G401.6 (cell line): ENCODE data around the gene COMMD3.
A peak's percentile ranks its signal among the peaks of the same experiment; 100 is the strongest.
"Not testable (repeated sequence)": the region's sequence is repeated elsewhere in the genome, so short reads cannot be mapped to it uniquely, and the experiment has no call there.

Experiments
- FAIRE-seq: peaks from 2 replicates; lab custom pipeline; 2012; peaks lifted over from hg19 to GRCh38; lab: Jason Lieb, UNC

Gene COMMD3

DNA sequence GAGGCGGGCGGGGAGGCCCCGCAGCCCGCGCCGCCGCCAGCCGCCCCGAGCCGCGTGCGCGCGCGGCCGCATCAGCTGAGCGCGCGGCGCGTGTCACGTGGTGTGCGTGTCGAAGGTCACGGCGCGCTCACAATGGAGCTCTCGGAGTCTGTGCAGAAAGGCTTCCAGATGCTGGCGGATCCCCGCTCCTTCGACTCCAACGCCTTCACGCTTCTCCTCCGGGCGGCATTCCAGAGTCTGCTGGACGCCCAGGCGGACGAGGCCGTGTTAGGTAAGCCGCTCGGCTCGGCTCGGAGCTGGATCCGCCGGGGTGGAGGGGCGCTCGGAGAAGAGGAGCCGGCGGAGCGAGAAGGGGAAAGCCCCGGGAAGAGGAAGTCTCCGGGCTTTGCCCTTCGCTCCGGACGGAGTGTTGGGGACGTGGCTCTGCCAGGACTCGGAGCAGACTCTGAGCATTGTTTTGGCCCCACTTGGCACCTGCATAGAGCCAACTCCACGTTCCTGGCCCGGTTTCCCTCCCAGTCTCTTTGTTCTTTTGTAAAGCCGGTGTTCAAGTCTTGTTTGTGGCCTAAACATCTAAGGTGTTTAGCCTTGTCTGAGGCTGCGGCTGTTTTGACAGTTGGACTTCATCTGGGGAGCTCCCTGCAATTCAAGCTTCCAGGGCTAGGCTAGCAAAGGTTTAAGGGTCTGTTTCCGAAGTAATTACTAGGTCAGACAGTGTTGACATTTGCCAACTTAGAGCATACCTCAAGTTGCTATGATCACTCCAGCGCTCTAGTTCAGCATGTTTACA, at the start of gene COMMD3:
TSS of gene COMMD3 (plus strand) at position 103 of the 790 bp plus-strand sequence. CDS start at position 133, 30 bp downstream.
- FAIRE-seq: no peak

DNA sequence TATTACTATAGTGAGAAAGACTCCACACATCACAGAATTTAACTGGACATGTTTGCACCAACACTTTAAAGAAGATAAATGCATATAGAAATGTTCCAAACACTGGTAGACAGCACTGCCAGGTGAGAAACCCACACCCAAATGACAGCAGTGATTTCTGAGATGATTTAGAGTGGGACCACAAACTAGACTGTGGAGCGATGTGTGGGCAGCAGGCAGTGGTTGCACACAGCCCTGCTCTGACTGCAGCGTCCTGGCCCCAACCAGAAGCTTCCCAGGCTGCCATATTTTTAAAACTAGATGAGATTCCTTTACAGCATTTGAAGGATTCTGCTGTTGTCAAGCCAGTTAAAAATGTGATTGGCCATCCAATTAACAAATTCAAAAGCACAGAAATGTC, 47.7 kb upstream of the COMMD3 start:
- FAIRE-seq: no peak

DNA sequence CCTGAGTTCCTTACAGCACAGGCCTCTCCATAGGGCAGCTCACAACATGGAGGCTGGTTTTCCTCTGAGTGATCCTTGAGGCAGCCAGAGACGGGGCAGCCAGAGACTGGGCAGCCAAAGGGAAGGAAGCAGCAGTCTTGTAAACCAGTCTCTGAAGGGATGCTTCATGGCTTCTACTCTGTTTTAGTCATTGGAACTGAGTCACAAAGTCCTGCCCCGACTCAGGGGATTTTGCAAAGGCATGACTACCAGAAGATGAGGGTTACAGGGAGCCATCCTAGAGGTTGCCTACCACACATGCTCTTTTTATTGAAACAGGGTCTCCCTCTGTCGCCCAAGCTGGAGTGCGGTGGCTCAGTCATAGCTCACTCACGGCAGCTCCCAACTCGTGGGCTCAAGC, 44.4 kb upstream of the COMMD3 start:
- FAIRE-seq: no peak

GRCh38 chr10:22278441-22278782, 37.8 kb upstream of the COMMD3 start:
- no peak for FAIRE-seq

DNA sequence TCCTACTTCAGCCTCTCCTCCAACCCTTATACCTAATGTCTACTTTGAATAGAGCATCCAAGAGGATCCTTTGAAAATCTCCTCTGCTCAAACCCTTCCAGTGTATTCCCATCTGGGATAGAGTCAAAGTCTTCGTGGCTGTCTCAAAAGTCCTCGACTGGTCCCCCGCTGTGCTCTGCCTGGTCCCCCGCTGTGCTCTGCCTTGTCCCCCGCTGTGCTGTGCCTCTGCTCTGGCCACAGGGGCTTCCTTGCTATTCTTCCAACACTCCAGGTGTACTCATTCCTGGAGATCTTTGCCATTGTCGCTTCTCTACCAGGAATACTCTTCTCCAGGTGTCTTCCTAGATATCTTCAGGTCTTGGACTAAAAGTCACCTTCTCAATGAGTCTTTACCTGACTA, 36.1 kb upstream of the COMMD3 start:
- no peak for FAIRE-seq

DNA sequence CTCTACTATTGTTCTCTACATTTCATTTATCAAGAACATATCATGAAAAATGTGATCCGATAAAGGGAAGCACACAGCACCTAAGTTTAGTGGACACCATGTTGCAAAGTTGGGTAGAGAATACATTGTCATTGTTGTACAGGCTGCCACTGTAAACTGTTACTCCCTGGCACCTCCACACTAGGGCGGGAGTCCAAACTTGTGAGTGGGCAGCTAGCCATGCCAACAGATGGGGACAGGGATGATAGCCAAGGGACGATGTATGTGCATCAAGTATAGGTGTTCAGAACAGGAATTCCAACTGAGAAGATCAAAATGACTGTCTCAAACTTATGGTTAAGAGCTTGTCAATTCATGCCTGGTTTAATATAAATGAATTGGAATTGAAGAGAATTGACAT, 31.1 kb upstream of the COMMD3 start:
- no peak for FAIRE-seq

DNA sequence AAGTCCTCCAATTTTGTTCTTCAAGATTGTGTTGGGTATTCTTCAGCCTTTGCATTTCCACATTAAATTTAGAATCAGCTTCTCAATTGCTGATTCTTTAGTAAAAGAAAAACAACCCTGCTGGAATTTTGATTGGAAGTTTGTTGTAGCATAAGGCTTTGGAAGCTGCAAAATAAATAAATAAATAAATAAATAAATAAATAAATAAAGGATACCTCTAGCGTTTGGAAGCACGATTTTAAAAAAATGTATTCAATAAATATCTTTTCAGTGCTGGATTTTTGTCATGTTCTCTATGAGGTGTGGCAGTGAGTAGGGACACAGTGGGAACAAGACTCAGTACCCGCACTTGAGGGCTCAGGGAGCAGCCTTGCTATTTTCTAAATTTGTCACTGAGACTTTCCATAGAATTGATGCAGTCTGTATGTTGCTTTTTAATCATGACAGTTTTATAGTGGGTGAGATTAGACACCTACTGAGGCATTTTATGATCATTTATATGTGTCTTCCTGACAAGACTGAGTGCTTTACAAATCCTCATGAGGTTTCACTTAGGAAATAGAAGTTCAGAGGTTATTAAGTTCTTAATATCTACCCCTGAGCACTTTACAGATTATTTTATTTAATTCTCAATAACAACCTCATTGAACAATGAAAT, 22.3 kb upstream of the COMMD3 start:
- no peak for FAIRE-seq

DNA sequence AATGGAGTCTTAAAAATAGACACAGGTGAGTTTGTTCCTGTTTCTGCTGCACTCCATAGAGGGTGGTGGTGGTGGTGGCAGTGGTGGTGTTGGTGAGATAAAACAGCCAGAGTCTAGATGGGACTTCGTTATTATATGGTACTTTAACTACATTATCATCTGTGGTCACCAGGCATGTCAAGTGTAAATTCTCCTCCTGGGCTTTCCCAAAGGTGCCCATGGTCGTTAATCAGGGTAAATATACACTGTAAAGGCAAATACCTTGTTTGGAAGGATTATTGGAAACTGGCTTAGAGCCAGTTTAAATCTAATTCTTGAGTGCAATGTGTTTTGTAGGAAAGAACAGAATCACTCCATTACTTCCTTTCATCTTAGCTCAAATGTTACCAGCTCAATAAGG, 21.5 kb upstream of the COMMD3 start:
- FAIRE-seq: no peak

- FAIRE-seq: no peak
Measured at GRCh38 chr10:22301193-22301592, 15.0 kb upstream of the COMMD3 start.

- no peak for FAIRE-seq
Measured at GRCh38 chr10:22303461-22303860, 12.7 kb upstream of the COMMD3 start.

DNA sequence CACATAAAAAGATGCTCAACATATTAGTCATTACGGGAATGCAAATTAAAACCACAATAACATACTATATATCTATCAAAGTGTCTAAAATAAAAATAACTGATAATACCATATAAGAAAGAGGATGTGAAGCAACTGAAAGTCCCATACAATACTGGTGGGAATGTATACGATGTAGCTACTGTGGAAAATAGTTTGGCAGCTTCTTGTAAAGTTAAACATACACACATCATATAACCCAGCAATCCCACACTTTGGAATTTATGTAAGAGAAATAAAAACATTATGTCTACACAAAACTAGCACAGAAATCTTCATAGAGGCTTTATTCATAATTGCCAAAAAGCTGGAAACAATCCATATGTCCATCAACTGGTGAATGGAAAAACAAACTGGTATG, 10.5 kb upstream of the COMMD3 start:
- FAIRE-seq: no peak

- FAIRE-seq: no peak
Measured at GRCh38 chr10:22308390-22308789, 7.8 kb upstream of the COMMD3 start.

GRCh38 chr10:22309180-22310000, 6.8 kb upstream of the COMMD3 start:
- no peak for FAIRE-seq

GRCh38 chr10:22310012-22310411, 6.2 kb upstream of the COMMD3 start:
- not testable (repeated sequence) for FAIRE-seq

GRCh38 chr10:22310928-22311327, 5.3 kb upstream of the COMMD3 start:
- no peak for FAIRE-seq

- FAIRE-seq: no peak
Measured at GRCh38 chr10:22314852-22315251, 1.3 kb upstream of the COMMD3 start.

DNA sequence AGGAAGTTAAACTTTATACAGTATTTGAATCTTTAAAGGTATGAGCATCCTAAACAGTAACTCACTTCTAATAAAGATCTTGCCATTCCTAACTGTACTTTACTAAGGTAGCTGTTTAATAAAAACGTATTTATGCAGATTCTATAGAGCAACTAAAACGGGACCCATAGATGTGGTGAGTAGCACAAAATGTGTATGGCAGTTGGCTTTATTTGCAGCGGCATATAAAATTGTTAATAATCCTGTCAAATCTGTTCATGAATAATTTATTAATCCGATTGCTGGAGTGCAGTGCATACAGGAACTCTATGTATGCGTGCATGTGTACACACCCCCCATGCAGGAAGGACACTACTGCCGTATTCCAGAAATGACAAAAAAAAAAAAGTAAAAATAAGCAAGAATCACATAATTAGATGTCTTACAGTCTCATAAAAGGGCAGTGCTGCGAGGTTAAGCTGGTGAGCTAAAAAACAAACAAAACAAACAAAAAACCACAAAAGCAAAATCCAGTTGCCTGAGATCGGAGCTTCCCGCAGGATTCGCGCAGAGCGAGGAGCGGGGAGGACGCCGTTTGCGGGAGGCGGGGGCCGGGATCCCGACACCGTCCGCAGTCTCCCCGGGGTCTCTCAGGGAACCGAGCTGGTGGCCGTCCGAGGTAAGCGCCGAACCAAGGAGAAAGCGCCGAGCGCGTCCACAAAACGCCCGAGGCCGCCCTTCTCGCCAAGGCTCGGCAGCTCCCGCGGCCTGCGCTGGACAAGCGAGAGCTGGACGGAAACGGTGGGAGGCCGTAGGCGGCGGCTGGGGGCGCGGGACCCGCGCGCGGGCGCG, 518 bp upstream of the COMMD3 start:
- no peak for FAIRE-seq

DNA sequence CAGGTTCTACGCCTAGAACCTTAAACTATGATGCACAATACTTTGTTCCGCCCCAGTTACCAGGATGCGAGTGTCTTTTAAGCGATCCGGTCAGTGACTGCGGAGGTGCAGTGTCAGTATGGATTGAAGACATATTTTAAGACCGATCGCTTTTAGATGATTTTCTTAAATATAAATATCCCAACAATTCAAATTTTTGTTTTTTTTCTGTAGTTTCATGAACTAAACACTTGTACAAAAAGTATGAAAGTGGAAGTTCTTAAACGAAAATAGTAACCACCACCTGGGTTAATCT, 835 bp downstream of the COMMD3 start:
- FAIRE-seq: peak; percentile 97

DNA sequence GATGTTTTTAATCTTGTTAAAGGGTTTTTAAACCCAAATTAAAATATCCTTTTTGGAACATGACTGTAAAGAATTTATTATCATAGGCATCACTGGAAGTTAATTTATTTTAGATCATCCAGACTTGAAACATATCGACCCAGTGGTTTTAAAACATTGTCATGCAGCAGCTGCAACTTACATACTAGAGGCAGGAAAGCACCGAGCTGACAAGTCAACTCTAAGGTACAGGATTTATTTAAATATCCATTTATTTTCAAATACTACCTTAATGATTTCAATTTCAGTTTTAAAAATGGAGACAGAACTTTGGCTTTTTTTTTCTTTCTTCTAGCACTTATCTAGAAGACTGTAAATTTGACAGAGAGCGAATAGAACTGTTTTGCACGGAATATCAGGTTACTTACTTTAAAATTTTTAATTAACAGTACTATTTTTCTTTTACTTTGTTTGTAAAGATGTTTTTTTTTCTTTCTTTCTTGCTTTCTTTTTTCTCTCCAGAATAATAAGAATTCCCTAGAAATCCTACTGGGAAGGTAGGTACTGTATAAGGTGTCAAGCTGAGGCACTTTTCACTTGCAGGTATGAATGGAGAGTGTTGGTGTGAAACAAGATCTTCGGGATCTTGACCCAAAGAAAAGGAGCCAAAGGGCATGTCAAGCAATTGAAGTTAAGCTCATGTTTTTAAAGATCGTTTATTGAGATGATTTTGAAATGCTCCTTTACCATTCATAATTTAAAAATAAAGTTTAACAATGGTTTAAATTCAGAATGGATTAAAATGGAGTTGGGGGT, 1.8 kb downstream of the COMMD3 start:
- FAIRE-seq: no peak

DNA sequence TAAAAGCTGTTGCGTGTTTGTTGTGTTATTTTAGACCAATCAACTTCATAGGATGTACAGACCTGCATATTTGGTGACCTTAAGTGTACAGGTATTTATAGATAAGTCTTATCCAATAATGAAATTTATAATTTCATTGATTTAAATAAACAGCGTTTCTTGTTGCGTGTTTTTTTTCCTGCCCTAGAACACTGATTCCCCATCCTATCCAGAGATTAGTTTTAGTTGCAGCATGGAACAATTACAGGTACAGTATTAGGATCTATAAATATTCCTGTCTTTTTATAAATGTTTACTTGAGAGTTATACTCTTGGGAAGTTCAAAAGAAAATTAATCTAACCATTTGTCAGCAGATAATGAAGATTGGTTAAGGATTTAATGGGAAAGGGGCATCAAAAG, 2.6 kb downstream of the COMMD3 start:
- no peak for FAIRE-seq

DNA sequence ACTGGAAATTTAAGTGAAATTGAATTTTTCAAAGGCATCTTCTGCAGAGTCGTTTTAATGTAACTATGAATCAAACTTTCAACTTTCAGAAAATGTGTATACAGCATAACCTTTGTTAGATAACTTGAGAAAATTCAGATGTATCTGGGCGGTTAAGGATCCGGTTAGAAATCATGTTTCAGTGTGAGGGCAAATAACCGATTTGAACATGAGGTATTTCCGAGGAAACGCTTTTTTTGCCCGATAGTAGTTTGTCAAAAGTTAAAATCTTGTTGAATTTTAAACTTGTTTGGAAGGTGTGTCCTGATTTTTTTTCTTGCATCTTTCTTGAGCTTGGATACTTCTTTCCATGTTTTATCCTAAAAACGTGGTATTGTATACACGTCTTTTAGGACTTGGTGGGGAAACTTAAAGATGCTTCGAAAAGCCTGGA, 3.4 kb downstream of the COMMD3 start:
- FAIRE-seq: no peak
